Mucosa of descending colon (tissue), 3 donors: ENCODE results near the gene RASGRP3. TPM values are rescaled to one million over a fixed set of nuclear protein-coding genes. Genes with fewer than 3 reads are reported as not detected.
A peak's percentile ranks its signal among the peaks of the same experiment; 100 is the strongest.

ENCODE experiments used
- ATAC-seq: fragments of 200-7000 bp; cut with Tn5 transposase; one replicate; pipeline ENCODE4 v1.9.1; 2020; ENCODE audit warnings: mild to moderate bottlenecking, moderate library complexity
- DNase-seq, 3 donors: peaks; one replicate each; pipeline ENCODE4 v3.0.0-alpha.2; 2020
- H3K36me3 ChIP-seq: fragments of 200-600 bp; one replicate; pipeline ENCODE4 v1.8.0; 2021; ENCODE audit warnings: low read depth, mild to moderate bottlenecking
- H3K4me1 ChIP-seq: fragments of 200-600 bp; one replicate; pipeline ENCODE4 v1.8.0; 2021; ENCODE audit warnings: low read depth, mild to moderate bottlenecking
- H3K4me3 ChIP-seq: fragments of 200-600 bp; one replicate; pipeline ENCODE4 v1.8.0; 2021; ENCODE audit warnings: mild to moderate bottlenecking
- H3K9me3 ChIP-seq: fragments of 200-600 bp; one replicate; pipeline ENCODE4 v1.8.0; 2021; ENCODE audit warnings: mild to moderate bottlenecking
- CTCF ChIP-seq: fragments of 200-600 bp; IDR thresholded peaks from one replicate; pipeline ENCODE4 v1.8.0; 2022; ENCODE audit warnings: antibody characterized with exemption, mild to moderate bottlenecking
- intact Hi-C, 2 donors: fragments of 100-400 bp; cut with DNase I in 1 of 2; cut with micrococcal nuclease in 1 of 2; formaldehyde crosslinking; loops; one replicate each; pipeline versions ENCODE4 v1.11.0 to v1.11.1; 2022; cut with DNase I, micrococcal nuclease
- long read RNA-seq, 2 donors: library from polyadenylated mRNA; unstranded; transcript quantifications; one replicate each; pipeline ENCODE4 v2.0.0, GENCODE V29; 2019 to 2021
- total RNA-seq, 3 donors: library from RNA; stranded (reverse); fragmentation: NEBNext Ultra II Directional in 2 of 3; extraction: Animal tissue kit (Norgen Biotek cat#: 25700) in 2 of 3; gene quantifications; one replicate each; pipeline versions ENCODE4 v1.2.1 to v1.2.4, GENCODE V29; 2021 to 2023
- donor health status: DM: no; HTN: no; CAD: no; lungs with moderate emphysema.
- donor health status: DM: no; HTN: no; CAD: no.
- donor health status: DM: no; HTN: yes; CAD: no.

Gene RASGRP3, protein sequence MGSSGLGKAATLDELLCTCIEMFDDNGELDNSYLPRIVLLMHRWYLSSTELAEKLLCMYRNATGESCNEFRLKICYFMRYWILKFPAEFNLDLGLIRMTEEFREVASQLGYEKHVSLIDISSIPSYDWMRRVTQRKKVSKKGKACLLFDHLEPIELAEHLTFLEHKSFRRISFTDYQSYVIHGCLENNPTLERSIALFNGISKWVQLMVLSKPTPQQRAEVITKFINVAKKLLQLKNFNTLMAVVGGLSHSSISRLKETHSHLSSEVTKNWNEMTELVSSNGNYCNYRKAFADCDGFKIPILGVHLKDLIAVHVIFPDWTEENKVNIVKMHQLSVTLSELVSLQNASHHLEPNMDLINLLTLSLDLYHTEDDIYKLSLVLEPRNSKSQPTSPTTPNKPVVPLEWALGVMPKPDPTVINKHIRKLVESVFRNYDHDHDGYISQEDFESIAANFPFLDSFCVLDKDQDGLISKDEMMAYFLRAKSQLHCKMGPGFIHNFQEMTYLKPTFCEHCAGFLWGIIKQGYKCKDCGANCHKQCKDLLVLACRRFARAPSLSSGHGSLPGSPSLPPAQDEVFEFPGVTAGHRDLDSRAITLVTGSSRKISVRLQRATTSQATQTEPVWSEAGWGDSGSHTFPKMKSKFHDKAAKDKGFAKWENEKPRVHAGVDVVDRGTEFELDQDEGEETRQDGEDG
- total RNA-seq: 1 to 10 TPM; 3.8 to 6.1 (median 5.4) TPM
- long read RNA-seq, donor 1, partial matches to known transcripts: 2 of 3 reads
- long read RNA-seq, donor 1, other reads (novel, unspliced or antisense): 1 of 3 reads
- long read RNA-seq, donor 2, partial matches to known transcripts: 2 of 2 reads
- long read RNA-seq, donor 2, other reads (novel, unspliced or antisense): 0 of 2 reads

DNA sequence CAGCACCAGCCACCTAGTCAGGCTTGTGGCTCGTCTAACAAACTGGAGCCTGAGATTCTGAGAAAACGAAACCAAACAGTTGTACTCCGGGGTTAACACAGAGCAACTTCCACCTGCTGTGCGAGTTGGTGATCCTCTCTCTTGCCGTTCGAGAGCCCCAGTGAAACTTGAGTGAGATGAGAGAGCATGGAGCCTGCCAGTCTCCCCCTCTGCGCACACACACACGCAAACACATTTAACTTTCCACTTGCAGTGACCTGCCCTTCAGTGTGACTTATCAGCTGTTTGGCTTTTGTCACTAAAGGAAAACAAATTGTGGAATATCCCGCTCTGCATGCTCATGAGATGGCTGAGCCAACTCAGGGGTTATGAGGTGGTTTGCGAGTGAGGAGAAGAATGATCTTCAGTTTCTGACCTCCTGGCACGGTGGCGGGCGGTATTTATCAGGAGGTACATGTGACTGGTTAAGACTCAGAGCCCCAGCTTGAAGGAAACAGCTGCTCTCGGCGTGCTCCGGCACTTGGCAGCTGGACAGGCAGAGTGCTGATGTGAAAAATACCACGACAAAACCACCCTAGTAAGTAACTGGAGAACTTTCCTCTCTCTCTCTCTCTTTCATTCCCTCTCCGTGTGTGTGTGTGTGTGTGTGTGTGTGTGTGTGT lies at the start of gene RASGRP3:
RASGRP3 (plus strand) TSS at position 519 of the 662 bp plus-strand sequence. CDS start 38,488 bp downstream, outside the sequence.
- H3K9me3 ChIP-seq: no peaks in the 10 kb centered on the region
- H3K4me1 ChIP-seq: peaks cover 3% of the 10 kb centered on the region
- intact Hi-C loops: no loop called here
- TF ChIP-seq CTCF: no peak
- peak within 1 kb of the TSS; percentile 20 for H3K4me3 ChIP-seq
- DNase-seq (peak; percentile 77 to 87 (median 77)), ATAC-seq (peak; percentile 75)
- no peaks in the 10 kb centered on the region for H3K36me3 ChIP-seq

- DNase-seq: peak in 1 of 3 donors; percentile 6
- no peak for TF ChIP-seq CTCF
- H3K4me3 ChIP-seq: no peak overlapping the region
- H3K9me3 ChIP-seq: no peaks in the 10 kb centered on the region
- intact Hi-C loops: no loop called here
- no peaks in the 10 kb centered on the region for H3K36me3 ChIP-seq
- ATAC-seq: no peak
- H3K4me1 ChIP-seq: no peaks in the 10 kb centered on the region
Measured at GRCh38 chr2:33426666-33427231, 49.7 kb upstream of the RASGRP3 start.

DNA sequence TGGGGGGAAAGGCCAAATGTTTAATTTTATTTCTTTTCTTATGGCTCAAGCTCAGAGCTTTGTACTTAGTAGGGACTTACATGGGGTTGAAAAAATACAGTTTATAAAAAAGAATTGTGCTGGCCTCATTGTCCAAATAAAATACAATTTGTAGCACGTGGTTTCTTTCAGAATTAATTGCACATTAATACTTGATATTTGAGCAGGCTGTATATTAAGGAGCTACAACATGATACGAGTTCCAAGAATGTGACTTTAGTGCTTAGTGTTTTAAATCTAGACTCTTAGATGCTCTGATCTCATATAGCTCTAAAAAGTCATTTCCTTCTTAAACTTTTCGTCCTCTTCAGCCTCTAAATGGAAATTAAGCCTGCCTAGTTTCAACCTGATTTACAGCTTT lies 46.4 kb upstream of the RASGRP3 start:
- Histone ChIP-seq H3K36me3 (no peaks in the 10 kb centered on the region), H3K9me3 (no peaks in the 10 kb centered on the region), H3K4me3 (no peak overlapping the region), H3K4me1 (no peaks in the 10 kb centered on the region)
- ATAC-seq: no peak
- intact Hi-C loops: no loop called here
- no peak for TF ChIP-seq CTCF
- DNase-seq: no peak

DNA sequence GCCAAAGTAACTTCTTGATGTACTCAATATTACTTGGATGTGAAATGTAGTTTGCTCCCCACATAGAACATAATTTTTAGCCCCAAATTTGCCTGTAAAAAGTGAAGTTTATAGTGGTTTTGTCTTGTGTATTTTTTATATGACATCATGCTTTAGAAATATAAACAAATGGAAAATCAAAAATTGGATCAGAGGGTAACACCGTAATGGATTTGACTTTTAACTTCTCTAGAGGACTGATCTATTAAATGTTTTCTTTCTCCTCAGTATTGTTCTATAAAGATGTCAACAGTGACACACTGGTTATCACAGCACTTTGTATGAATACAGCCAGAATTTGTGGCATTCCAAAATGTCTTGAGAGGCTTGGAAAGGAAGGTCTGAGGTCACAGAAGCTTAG lies 45.6 kb upstream of the RASGRP3 start:
- no peaks in the 10 kb centered on the region for H3K4me1 ChIP-seq
- intact Hi-C loops: no loop called here
- H3K4me3 ChIP-seq: no peak overlapping the region
- DNase-seq: no peak
- no peak for ATAC-seq
- no peaks in the 10 kb centered on the region for H3K36me3 ChIP-seq
- no peak for TF ChIP-seq CTCF
- no peaks in the 10 kb centered on the region for H3K9me3 ChIP-seq

DNA sequence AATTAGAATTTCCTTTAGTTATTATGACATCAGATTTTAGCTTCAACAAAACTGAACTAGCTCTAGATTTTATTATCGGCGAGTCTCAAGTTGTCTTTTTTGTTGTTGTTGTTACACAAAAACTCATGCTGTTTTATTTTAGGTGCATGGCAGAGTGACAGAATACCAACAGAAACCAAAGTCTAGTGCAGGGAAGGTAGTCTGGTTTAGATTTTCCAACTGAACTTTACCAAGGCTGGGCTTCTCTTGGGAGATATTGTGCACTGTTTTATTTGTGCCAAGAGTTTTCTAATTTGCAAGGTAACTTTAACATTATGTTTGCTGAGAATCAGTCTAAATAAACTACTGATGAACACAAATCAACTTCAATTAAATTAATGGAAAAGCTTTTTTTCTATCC lies 43.6 kb upstream of the RASGRP3 start:
- ATAC-seq: no peak
- no peaks in the 10 kb centered on the region for H3K9me3 ChIP-seq
- no peak overlapping the region for H3K4me3 ChIP-seq
- no peaks in the 10 kb centered on the region for H3K4me1 ChIP-seq
- no peaks in the 10 kb centered on the region for H3K36me3 ChIP-seq
- no peak for DNase-seq
- intact Hi-C loops: no loop called here
- TF ChIP-seq CTCF: no peak
